Fibroblast of skin of right biceps (primary cell): ENCODE measurements around the gene TOM1L2.
"Not testable (repeated sequence)": the region's sequence is repeated elsewhere in the genome, so short reads cannot be mapped to it uniquely, and the experiment has no call there.

Experiments
- DNase-seq: peaks from one replicate; pipeline ENCODE4 v3.0.0-alpha.2; 2013

The TOM1L2 gene

DNA sequence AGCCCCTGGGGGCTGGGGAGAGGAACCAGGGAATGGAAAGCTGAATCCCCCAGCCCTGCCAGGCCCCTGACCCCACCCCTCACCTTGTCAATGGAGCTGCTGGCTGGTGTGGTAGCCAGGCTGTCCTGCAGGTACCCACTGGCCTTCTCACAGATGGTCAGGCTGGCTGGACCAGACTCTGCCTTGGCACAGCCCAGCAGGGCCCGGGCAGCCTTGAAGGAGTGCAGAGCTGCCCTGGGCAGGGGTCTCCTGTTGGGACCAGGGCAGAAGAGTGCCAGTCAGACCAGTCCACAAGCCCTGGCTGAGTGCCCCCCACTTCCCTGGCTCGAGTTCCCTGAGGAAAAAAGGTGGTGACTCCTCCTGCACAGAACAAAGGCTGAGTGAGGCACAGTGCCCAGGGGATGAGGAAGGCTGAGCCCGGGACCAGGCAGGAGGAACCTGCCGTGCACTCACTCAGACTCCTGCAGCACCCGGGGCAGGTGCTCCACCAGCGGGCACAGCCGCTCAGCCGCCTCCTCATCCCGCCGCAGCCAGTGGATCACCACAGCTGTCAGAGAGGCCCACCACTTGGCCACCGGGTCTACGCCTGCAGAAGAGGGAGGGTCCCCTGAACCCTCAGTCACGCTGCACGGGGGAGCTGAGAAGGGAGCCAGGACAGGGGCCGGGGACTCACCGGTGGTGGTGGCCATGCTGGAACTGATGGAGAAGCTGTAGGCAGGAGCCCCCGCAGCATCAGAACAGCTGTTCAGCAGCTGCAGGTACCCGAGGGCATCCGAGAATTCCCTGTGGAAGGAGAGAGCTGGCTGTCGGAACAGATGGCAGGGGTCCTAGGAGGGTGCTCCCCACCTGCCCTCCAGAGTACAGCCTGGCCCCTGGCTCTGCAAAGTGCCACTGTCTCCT, 157.8 kb downstream of the TOM1L2 start:
- no peak for DNase-seq

DNA sequence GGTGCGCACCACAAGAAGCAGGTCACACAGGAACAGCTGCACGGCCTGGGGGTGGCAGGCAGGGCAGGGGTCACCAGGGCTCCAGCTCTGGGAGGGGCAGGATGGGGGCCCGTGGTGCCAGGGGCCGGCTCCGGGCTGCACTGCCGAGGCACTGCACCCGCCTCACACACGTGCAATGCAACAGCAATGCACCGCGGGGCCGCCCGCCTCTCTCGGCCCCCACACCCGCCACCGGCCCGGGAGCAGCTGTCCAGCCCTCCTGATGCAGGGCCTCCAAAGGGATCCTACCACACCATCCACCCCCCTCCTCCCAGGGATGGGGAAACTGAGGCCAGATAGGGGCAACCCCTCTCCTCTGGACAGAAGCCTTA, 158.5 kb downstream of the TOM1L2 start:
- no peak for DNase-seq

DNA sequence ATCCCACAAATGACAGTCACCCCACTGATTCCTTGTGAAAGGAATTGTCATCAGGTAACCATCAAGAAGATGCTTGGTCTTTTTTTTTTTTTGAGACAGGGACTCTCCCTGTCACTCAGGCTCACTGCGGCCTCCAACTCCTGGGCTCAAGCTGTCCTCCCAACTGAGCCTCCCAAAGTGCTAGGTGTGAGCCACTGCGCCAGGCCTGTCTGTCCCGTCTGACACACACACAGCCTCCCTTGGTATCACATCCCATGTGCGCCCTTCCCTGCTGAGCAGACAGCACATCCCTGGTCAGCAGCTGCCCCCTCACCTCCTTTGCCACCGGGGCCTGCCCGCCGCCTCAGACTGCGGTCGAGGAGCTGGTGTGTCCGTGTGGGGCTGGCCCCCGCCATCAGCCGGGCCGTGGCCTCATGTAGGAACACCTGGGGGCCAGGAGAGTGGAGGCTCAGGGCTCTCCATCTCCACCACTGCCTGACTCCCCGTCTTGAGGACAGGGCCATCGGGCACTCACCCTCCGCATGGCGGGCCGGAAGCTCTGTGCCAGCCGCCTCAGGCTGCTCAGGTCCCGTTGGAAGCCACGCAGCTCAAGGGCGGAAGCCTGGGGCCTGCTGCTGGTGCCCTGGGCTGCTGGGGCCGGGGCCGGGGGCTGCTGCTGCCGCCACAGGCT, 159.0 kb downstream of the TOM1L2 start:
- DNase-seq = no peak

DNA sequence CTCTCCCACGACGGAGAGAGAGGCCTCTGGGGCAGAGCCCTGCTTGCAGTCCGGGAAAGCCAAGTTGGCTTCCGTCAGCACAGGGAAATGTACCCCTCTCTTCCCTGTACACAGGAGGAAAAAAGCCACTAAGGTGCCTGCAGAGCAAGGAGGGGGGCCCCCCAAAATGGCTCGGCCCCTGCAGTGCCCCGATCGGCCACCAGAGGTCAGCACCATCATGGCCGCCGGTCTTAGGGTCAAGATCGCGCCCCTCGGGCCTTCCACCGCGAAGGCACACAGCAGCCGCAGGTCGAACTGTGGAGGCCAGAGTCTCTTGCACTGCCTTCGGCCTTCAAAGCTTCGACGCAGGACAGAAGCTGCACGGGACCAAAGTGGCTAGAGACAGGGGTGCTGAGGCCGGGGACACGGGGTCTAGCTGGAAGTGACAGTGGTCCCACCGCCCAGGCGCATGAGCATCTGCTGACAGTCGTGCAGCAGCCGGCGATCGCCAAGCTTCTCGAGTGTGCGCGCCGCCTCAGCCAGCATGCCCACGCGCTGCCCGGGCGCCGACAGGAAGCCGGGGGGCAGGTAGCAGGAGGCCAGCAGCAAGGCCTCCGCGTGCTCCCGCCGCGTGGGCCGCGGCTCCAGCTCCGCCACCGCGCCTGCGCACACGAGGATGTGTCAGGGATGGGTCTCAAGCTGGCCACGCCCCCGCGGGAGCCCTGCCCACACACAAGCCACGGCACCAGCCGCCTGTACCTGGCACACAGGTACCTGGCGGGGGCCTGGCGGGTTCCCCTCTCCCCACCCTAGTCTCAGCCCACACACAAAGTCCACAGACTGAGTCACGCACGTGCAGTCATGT, 159.8 kb downstream of the TOM1L2 start:
- DNase-seq = peak; percentile 48

DNA sequence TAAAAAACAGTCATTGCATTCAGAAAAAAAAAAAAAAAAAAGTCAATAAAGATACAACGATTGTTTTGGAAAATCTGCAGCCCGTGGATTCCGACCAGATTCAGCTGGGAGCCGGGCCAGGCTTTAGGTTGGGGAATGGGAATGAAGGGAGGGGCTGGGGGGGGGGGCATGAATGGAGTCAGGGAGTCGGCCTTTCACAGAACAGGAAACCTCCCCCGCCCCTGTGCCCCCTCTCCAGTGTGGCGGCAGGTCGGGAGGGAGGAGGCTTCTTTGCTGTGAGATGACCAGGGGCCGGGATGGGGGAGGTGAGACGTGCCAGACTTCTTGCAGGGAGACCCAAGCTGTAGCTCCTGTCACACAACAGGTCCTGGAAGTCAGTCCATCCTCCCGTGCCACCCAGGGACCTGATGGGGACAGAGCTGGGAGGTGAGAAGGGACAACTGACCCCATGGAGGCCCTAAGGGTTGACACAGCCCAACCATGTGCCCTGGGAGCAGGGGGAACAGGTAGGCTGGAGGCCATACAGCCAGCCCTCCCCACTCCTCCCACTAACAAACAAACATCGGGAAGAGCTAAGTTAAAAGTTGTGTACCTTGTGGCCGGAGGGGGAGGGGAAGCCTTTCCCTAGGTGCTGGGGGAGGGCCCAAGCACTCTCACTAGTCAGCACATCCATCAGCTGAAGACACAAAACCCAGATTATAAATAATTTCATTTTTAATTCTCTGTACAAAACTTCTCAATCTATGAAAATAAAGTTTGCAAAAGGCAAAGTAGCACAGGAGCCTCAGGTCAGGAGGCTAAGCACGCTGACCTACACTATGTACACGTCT, 160.6 kb downstream of the TOM1L2 start:
- no peak for DNase-seq

DNA sequence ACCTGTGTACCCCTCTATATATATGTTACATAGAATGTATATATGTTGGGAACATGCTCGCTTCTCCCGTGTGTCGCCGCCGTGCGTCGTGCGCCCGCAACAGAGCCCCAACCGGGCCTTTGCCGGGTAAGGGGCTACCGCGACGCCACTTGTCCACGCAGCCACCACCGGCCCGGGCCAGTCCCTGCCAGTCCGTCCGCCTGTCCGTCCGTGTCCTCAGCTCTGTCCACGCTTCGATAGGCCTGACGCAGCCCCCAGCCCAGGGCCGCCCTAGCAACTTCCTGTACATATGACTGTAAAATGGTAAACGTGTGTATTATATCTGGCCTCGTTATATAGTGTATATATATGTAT, 161.3 kb downstream of the TOM1L2 start:
- no peak for DNase-seq

DNA sequence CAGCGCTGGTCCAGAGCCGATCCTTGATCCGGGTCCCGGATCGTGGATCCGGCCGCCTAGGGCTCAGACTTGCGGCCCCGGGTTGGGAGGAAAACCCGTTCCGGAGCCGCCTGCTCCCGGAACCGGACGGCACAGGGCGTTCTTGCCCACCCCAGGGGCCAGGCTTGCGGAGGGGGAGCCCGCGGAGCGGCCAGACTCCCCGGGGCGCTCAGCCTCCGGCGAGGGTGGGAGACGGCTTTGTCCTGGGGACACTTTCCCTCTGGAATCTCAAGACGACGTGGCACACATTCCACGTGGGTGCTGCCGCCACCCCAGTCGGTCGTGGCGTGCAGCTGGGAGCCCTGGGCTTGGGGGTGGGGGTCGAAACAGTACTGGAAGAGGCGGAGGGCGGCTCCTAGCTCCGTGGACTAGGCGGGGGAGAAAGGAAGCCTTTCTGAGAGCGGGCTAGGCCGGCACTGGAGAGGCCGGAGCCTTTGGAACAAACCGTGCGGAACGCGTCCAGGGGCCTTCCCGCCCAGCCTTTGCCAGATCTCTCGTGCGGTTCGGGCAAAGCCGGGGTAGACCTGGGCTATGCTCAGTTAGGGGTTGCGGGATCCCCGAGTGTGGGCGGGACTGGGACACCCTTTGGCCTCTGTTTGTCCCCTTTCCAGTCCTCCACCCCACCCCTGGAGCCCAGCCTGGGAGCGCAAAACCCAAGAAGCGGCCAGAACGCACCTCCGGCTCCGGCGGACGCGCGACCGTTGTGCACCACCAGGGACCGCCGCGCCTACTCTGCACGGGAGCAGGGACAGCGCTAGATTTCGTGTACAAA, 161.9 kb downstream of the TOM1L2 start:
- peak; percentile 73 for DNase-seq

DNA sequence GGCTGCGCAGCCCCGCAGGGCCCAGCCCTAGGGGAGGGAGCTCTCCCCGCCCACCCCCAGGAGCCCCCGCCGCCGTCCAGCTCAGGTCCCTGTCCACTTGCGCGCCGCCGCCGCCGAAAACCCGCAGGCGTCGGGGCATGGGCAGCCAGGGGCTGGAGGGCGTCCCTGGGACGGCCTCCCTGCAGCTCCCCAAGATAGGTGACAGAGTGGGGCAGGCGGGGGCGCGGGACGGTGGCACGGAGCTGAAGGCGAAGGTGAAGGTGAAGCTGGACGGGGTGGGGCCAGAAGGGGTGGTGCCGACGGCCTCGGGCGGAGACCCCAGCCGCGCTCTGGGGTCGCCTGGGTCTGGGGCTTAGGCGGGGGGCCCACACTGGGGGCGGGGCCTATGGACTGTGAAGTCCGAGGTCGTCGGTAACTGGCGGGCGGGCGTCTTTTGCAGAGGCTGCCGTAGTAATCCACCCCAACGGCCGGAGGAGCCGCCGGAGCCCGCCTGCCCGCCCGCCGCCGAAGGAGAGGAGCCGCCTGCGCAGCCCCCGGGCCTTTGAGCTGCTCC, 162.6 kb downstream of the TOM1L2 start:
- no peak for DNase-seq

DNA sequence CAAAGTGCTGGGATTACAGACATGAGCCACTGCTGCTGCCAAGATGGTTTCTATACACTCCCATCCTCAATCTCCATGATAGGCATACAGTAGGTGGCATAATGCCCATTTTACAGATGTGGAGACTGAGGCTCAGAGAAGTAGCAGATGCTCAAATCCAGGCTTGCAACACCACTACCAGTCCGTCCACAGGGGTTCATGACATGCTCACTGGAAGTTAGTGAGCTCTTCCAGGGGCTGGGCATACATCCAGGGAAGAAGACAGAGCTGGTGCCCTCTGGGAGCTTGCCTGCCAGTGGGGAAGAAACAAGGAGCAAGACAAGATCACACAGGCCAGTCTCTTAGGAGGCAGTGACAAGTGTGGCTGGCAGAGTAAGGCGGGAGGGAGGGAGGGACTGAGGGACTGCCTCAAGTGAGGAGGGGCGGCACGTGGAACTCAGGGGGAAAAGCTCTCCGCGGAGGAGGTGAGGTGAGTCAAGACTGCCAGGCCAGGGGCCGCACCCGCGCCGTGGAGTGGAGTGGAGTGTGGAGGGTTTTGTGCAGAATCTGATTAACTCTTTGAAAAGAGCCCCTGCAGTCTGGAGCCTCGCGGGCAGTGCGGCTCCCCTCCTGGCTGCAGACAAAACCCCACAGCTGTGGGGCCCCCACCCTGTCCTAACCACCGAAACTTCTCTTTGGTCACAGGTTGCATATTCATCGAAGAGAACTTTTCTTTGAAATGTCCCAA, 163.3 kb downstream of the TOM1L2 start:
- DNase-seq = peak; percentile 37

DNA sequence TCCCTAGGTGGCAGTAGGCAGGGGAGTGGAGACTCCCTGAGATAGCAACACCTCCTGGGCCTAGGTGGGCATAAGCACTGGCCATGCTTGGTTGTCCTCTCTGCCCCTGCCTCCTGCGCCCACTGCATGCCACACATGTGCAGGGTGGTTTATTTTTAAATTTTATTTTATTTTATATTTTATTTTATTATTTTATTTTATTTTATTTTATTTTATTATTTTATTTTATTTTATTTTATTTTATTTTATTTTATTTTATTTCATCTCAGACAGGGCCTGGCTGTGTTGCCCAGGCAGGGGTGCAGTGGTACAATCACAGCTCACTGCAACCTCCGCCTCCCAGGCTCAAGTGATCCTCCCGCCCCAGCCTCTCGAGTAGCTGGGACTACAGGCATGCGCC, 164.0 kb downstream of the TOM1L2 start:
- DNase-seq = not testable (repeated sequence)

DNA sequence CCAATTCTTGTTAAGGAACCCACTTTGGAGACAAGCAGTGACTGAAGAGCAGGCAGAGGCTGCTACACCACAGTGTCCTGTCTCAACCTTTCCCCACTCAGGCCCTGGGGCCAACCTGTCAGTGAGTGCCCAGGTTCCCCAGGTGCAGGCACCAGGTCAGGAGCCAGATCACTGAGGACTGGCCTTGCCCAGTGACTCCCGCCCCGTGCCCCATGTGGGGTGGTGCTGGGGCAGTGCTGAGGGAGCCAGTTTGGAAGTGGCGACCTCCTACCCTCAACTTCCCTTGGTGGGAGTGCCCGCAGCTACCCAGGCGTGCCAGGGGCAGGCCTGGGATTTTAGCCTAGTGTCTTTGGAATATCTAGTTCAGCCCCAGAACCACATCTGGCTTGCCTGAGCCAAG, 164.8 kb downstream of the TOM1L2 start:
- no peak for DNase-seq

DNA sequence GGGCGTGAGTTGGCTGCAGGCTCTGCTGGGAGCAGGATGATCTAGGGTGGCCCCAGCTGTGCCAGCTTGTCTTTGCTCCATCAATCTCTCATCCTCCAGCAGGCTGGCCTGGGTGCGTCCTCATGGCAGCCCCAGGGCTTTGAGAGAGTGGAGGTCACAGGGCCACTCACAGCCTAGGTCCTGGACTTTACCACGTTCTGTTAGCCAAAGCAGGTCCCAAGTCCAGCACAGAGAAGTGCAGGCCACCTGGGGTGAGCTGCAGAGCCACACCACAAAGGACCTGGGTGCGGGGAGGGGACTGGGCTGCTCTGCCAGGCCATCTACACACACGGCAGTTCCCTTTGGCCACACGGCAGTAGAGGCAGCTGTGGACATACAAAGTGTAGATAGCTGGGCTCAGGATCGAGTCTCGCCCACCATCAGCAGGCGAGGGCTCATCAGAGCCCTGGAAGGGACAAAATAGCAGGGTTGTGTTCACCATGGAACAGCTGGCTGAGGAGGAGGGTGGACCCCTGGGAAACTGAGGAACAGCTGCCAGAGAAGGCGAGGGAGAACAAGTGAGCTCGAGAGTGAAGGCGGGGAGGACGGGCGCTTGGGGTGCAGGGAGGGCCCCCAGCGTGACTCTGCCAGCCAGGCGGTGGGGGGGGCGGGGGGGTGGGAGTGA, 165.5 kb downstream of the TOM1L2 start:
- DNase-seq = no peak

DNA sequence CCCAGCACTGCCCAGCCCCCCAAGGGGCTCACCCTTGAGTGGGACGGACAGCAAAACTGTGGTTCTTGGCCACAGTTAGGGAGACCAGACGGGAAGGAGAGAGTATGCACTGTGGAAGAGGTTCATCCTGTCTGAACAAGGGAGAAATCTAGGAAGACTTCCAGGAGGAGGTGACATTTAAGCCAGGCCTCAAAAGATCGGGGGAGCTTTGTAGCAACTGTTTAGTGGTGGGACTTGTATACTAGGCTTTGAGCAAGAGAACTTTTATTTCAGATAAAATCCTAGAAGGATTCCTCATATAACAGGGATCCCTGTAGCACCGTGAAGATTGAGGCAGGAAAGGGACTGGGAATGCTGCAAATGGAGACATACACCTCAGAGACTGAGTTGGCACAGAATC, 166.2 kb downstream of the TOM1L2 start:
- no peak for DNase-seq

DNA sequence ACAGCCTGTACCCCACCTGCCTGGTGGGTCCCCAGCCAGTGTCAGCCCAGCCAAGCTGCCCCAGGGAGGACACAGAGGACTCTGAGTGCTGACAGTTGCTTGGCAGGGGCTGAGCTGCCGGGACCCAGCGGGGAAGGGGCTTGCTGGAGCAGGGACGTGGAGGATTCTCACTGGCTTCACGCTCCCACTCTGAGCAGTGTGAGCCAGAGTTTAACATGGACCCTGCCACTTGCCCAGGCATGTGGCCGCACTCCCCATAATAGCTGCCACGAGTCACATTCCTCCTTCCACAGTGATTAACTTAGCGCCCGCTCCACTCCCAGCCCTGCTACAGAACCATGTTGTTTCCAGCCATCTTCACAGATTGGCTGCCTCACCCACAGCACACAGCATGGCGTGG, 166.6 kb downstream of the TOM1L2 start:
- no peak for DNase-seq

DNA sequence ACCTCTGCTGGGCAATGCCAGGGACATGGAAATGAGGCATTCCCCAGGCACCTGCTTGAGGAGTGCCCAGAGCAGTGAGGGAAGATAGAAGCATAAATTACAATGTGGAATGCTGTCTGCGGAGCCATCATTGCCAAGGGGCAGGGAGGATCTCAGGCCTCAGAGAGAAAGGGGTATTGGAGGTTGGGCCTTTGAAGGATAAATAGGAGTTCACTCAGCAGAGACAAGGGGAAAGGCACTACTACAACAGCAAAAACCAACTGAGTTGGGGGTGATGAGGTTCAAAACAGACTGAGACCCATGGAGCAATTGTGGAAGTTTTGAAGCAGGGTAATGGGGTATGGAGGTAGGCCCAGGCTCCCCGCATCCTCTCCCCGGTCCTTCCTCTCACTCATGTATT, 168.2 kb downstream of the TOM1L2 start:
- no peak for DNase-seq

DNA sequence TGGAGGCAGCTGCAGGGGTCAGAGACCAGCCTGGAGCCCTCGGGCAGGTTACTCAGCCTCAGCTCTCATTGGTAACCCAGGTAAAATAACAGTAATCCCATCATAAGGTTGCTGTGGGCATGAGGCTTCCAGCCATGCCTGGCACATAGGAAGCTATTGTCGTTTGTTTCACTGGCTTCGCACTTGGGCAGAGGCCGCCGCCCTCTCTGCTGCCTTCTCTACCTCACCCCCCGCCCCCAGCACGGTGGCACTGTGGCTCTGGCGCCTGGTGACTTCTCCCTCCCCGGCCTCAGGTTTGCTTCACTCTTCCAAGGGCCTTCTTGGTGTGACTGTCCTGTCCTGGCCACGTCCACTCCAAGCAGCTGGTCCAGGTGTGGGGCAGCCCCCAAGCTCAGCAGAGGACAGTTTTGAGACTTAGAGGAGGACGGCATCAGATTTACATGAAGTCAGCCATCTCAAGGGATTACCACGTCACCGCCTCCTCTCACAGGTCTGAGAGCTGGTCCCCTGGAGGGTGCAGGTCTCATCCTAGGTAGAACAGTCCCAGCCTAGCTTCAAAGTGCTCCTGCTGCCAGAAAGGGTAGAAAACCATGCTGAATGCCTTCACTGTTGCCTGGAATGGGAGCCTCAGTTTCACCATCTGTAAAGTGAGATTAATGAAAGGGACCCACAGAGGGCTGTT, 170.3 kb downstream of the TOM1L2 start:
- no peak for DNase-seq

DNA sequence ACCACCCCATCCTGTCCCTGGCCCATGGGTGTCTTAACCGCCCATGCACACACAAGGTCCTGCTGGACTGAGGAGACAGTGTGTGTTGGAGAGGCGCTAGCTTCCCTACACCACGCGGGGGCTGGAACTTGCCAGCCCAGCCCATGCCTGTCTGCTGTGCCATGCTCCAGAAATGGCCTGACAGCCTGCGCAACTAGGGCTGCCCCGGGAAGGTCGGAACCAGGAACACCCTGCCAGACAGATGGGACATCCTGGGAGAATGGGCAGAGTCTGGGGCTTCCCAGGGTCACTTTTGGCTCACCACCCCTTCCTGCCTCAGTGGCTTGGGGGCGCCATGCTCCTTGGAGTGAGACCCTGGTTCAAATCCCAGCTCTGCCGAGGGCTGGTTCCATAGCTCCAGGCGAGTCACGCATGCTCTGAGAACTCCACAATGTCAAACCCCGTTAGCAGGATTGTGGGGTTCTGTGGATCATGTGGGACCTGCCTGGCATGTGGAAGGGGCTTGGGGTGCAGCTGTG, 171.6 kb downstream of the TOM1L2 start:
- DNase-seq = no peak

DNA sequence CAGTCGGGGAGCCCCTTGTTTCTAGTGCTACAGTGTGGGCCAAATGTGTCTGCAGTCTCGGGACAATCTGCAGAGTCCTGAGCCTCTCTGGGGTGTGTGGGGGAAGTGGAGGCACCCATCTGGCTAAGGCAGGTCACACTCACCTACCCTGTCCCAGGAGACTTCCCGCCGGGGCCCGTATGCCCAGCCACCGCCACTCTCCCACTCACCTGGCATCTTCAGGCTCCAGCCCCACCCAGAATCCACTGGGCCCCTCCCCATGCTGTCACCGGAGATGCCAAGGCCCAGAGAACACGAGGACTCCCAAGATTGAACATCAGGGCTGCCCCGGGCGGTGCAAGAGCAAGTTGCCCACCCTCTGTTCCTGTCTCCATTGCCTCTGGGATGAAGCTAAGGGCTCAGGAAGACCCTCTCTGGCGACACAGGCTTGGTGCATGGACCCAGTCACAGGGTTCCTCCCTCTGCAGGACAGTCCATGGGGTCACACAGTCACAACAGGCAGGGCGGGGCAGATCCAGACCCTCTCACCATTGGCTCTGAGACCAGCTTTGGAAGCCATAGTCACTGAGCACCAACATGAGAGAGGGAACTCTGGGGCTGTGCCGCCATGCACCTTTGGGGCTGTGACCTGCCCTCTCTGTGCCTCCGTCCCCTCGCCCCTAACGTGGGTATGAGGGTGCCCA, 173.5 kb downstream of the TOM1L2 start:
- DNase-seq = no peak
